Transverse colon (tissue), 4 donors: ENCODE data around the gene MEIKIN. TPM values are rescaled to one million over a fixed set of nuclear protein-coding genes. Genes with fewer than 3 reads are reported as not detected.

Experiments used
- DNase-seq: peaks from one replicate; pipeline ENCODE4 v3.0.0-alpha.2; 2019
- H3K27ac ChIP-seq, 4 donors: fragments of 200-600 bp; sonication (generic); 2 replicates each; pipeline ENCODE4 v1.5.1; 2016 to 2018; ENCODE audit warnings: inconsistent platforms in 4 of 4
- H3K27me3 ChIP-seq: fragments of 200-600 bp; sonication (generic); 2 replicates; pipeline ENCODE4 v1.5.1; 2017; ENCODE audit warnings: inconsistent platforms
- H3K36me3 ChIP-seq, 4 donors: fragments of 200-600 bp; sonication (generic); 2 replicates each; pipeline ENCODE4 v1.5.1; 2017 to 2019; ENCODE audit warnings: inconsistent platforms in 4 of 4
- H3K4me1 ChIP-seq, 4 donors: fragments of 200-600 bp; sonication (generic); 2 replicates each; pipeline ENCODE4 v1.5.1; 2017 to 2020; ENCODE audit warnings: inconsistent platforms in 4 of 4
- H3K4me3 ChIP-seq, 4 donors: fragments of 200-600 bp; sonication (generic); 1 replicate in 1 of 4; 2 replicates in 3 of 4; pipeline versions ENCODE4 v1.5.1 to v1.6.1; 2017 to 2019; ENCODE audit warnings: inconsistent platforms in 4 of 4
- H3K9me3 ChIP-seq, 2 donors: fragments of 200-600 bp; sonication (generic); 2 replicates each; pipeline ENCODE4 v1.5.1; 2017 to 2019; ENCODE audit warnings: inconsistent platforms in 2 of 2
- EP300 ChIP-seq: sonication (generic); formaldehyde crosslinking; IDR thresholded peaks from one replicate; pipeline ENCODE4 v1.6.1; 2017; ENCODE audit warnings: antibody characterized with exemption, low read depth
- POLR2A ChIP-seq: fragments of 450-650 bp; IDR thresholded peaks from one replicate; pipeline ENCODE4 v1.6.1; 2016; ENCODE audit warnings: antibody characterized with exemption, mild to moderate bottlenecking, moderate library complexity
- POLR2AphosphoS5 ChIP-seq, 3 donors: sonication (generic); formaldehyde crosslinking; IDR thresholded peaks; one replicate each; pipeline ENCODE4 v1.6.1; 2016; ENCODE audit warnings: antibody characterized with exemption in 3 of 3
- WGBS, 2 donors: methylation state at CpG; one replicate each; pipeline ENCODE4 v1.1.5; 2018; ENCODE audit warnings: low coverage in 1 of 2; 5-methylcytosine and 5-hydroxymethylcytosine counted together
- in situ Hi-C, 4 donors: fragments of 200-750 bp; cut with MboI; loops; one replicate each; pipeline versions ENCODE4 v1.15.0 to v1.15.1; 2017; ENCODE audit warnings: low sequenced_read_pairs in 3 of 4, low pct_ligation_motif_present in 1 of 4, low pct_unique_long_range_greater_than_20kb in 1 of 4
- intact Hi-C: fragments of 100-400 bp; cut with DNase I; formaldehyde crosslinking; loops from one replicate; pipeline ENCODE4 v1.15.1; 2023; ENCODE audit warnings: low total_unique reads
- total RNA-seq, 4 donors: library from RNA; depleted of rRNA; stranded (reverse); fragments of >200 nt; gene quantifications; one replicate each; pipeline ENCODE4 v1.1.0, GENCODE V29; 2016
- TF ChIP-seq, protein P1 (sequence below), 5 experiments: fragments of 200-600 bp in 3 of 5; fragments of 450-650 bp in 2 of 5; sonication (generic) in 3 of 5; IDR thresholded peaks; 1 replicate in 2 of 5; 2 replicates in 3 of 5; pipeline ENCODE4 v1.5.1; 2016 to 2017; ENCODE audit warnings: antibody characterized with exemption in 5 of 5, inconsistent platforms in 3 of 5, mild to moderate bottlenecking in 2 of 5, moderate library complexity in 1 of 5

Gene MEIKIN
- total RNA-seq, 4 donors from 2014 or later, result not detected

DNA sequence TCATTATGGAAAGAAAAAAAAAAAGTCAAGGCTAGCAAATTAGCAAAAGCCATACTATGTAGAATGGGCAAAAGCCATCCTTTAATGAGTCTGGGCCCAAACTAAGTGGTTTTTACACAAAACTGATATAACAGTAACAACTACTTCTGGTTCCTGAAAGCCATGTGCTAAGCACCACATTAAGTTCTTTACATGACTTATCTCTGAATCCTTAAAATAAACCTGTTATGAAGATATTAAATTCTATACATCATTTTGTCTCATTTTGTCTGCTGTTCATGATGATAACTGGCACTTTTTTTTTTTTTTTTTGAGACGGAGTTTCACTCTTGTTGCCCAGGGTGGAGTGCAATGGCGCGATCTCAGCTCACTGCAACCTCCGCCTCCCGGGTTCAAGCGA, 153.6 kb downstream of the MEIKIN start:
- intact Hi-C loops, result no loop called here
- TF ChIP-seq, protein P1, sequence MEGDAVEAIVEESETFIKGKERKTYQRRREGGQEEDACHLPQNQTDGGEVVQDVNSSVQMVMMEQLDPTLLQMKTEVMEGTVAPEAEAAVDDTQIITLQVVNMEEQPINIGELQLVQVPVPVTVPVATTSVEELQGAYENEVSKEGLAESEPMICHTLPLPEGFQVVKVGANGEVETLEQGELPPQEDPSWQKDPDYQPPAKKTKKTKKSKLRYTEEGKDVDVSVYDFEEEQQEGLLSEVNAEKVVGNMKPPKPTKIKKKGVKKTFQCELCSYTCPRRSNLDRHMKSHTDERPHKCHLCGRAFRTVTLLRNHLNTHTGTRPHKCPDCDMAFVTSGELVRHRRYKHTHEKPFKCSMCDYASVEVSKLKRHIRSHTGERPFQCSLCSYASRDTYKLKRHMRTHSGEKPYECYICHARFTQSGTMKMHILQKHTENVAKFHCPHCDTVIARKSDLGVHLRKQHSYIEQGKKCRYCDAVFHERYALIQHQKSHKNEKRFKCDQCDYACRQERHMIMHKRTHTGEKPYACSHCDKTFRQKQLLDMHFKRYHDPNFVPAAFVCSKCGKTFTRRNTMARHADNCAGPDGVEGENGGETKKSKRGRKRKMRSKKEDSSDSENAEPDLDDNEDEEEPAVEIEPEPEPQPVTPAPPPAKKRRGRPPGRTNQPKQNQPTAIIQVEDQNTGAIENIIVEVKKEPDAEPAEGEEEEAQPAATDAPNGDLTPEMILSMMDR (IDR thresholded peaks at IDR 0.05), result no peak
- no peak for TF ChIP-seq POLR2AphosphoS5 (IDR thresholded peaks at IDR 0.05)
- no peak for TF ChIP-seq EP300
- TF ChIP-seq POLR2A, result no peak

DNA sequence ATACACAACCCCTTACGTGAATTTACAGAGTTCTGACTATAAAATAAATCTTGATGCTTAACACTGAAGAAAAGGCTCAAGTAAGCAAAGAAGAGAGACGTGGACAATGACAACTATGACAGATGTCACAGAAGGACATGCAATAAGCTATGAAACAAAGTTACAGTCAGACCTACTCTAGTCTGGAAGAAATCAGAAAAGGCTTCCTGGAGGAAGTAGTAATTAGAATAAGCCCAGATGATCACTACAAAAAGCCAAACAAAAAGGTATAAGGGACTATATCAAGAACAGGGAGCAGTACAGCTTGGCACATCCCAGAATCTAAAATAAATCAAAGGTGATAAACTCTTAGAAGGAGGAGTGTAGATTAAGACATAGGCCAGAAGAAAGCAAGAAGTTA, 154.9 kb downstream of the MEIKIN start:
- Histone ChIP-seq H3K4me1 (peaks cover 13 to 65% (median 23%) of the 10 kb centered on the region in 4 donors), H3K27ac (no peak overlapping the region), H3K36me3 (no peaks in the 10 kb centered on the region), H3K4me3 (no peak overlapping the region), H3K27me3 (no peaks in the 10 kb centered on the region), H3K9me3 (no peaks in the 10 kb centered on the region)
- TF ChIP-seq EP300, result no peak
- TF ChIP-seq POLR2AphosphoS5 (IDR thresholded peaks at IDR 0.05), result no peak
- TF ChIP-seq, protein P1 (IDR thresholded peaks at IDR 0.05), result no peak
- no peak for TF ChIP-seq POLR2A
- 89 to 99% methylated on average over 2 of the region's 2 CpGs for WGBS, 2 donors
- in situ Hi-C loops (loop anchor here in 2 of 4 donors (10.0 kb wide), 1 partner anchor 156 kb away; the partner anchor contains the start of gene RAPGEF6 (in 2 of the 2)), intact Hi-C loops (no loop called here)
- no peak for DNase-seq

More for the DNA sequence above, 153.6 kb downstream of the MEIKIN start:
- Histone ChIP-seq H3K27ac (no peak overlapping the region), H3K9me3 (no peaks in the 10 kb centered on the region), H3K4me1 (peaks cover 15 to 59% (median 24%) of the 10 kb centered on the region in 4 donors), H3K36me3 (no peaks in the 10 kb centered on the region), H3K4me3 (no peak overlapping the region), H3K27me3 (no peaks in the 10 kb centered on the region)
- in situ Hi-C loops, result loop anchor here in 2 of 4 donors (10.0 kb wide), 1 partner anchor 157 kb away; the partner anchor contains the start of gene RAPGEF6 (in 2 of the 2)
- 94% methylated on average over 6 of the region's 6 CpGs; no CpG with 5 or more reads in 1 of the 2 donors for WGBS, 2 donors
- no peak for DNase-seq

DNA sequence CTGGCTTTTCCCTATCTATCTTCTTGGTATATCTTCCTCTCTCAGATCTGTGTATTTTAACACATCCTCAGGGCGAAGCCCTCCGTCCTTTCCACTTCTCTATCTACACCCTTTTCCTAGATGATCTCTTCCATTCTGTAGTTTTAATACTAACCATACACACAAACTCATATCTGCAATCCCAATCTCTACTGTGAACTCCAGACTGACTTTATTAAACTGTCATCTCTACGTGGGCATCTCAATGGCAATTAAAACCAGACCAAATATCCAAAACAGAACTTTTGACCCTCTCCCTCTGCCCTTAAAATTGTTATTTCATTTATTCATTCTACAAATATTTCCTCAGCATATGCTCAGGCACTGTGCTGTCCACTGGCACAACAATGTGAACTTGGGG, 155.7 kb downstream of the MEIKIN start:
- in situ Hi-C loops, result loop anchor here in 2 of 4 donors (10.0 kb wide), 1 partner anchor 155 kb away; the partner anchor contains the start of gene RAPGEF6 (in 2 of the 2)
- no peaks in the 10 kb centered on the region for H3K27me3 ChIP-seq
- no peaks in the 10 kb centered on the region for H3K36me3 ChIP-seq
- H3K4me3 ChIP-seq, result no peak overlapping the region
- intact Hi-C loops, result no loop called here
- WGBS, 2 donors, result 82 to 83% methylated on average over 3 of the region's 3 CpGs
- H3K27ac ChIP-seq, result no peak overlapping the region
- TF ChIP-seq POLR2AphosphoS5 (IDR thresholded peaks at IDR 0.05) (no peak), EP300 (no peak), POLR2A (no peak)
- TF ChIP-seq, protein P1 (IDR thresholded peaks at IDR 0.05), result no peak
- peaks cover 5 to 57% (median 16%) of the 10 kb centered on the region in 4 donors for H3K4me1 ChIP-seq
- no peaks in the 10 kb centered on the region for H3K9me3 ChIP-seq
- DNase-seq, result no peak

DNA sequence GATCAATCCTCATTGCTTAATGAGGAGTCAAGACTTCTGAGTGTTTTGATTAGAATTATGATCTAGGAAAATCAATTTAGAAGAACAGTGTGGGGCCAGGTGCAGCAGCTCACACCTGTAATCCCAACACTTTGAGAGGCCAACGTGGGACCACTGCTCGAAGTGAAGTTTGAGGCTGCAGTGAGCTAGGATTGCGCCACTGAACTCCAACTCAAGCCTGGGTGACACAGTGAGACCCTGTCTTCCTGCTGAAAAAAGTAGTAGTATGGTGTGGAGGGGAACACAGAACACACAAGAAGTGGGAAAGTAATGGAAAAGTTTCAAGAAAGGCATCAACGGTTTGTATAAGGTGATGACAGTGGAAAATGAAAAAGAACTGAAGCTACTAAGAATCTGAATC, 157.7 kb downstream of the MEIKIN start:
- TF ChIP-seq EP300 (no peak), POLR2A (no peak), POLR2AphosphoS5 (IDR thresholded peaks at IDR 0.05) (no peak)
- TF ChIP-seq, protein P1 (IDR thresholded peaks at IDR 0.05), result no peak
- in situ Hi-C loops, result no loop called here
- no peaks in the 10 kb centered on the region for H3K27me3 ChIP-seq
- no peak overlapping the region for H3K27ac ChIP-seq
- peaks cover 0 to 41% (median 10%) of the 10 kb centered on the region in 4 donors for H3K4me1 ChIP-seq
- intact Hi-C loops, result no loop called here
- WGBS, 2 donors, result 67 to 87% methylated on average over 1 to 4 of the region's 4 CpGs
- H3K36me3 ChIP-seq, result no peaks in the 10 kb centered on the region
- H3K9me3 ChIP-seq, result no peaks in the 10 kb centered on the region
- no peak for DNase-seq
- no peak overlapping the region for H3K4me3 ChIP-seq
